PC-9 (cell line): ENCODE data around the gene SLC35A2.
A peak's percentile ranks its signal among the peaks of the same experiment; 100 is the strongest.

Experiments
- EZH2 ChIP-seq: fragments of 200-600 bp; sonication (generic); IDR thresholded peaks from 2 replicates; pipeline ENCODE4 v1.8.0; 2017; ENCODE audit warnings: antibody characterized with exemption, low read depth
- TF ChIP-seq, protein P1 (sequence below): fragments of 200-600 bp; sonication (generic); conservative IDR thresholded peaks from 2 replicates; pipeline ENCODE4 v1.6.1; 2017; ENCODE audit warnings: mixed run types, antibody characterized with exemption, mild to moderate bottlenecking, moderate library complexity

- TF ChIP-seq, protein P1, sequence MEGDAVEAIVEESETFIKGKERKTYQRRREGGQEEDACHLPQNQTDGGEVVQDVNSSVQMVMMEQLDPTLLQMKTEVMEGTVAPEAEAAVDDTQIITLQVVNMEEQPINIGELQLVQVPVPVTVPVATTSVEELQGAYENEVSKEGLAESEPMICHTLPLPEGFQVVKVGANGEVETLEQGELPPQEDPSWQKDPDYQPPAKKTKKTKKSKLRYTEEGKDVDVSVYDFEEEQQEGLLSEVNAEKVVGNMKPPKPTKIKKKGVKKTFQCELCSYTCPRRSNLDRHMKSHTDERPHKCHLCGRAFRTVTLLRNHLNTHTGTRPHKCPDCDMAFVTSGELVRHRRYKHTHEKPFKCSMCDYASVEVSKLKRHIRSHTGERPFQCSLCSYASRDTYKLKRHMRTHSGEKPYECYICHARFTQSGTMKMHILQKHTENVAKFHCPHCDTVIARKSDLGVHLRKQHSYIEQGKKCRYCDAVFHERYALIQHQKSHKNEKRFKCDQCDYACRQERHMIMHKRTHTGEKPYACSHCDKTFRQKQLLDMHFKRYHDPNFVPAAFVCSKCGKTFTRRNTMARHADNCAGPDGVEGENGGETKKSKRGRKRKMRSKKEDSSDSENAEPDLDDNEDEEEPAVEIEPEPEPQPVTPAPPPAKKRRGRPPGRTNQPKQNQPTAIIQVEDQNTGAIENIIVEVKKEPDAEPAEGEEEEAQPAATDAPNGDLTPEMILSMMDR = peak; percentile 56
- TF ChIP-seq EZH2 = no peak
Observed at GRCh38 chrX:48945517-48946348, 34.3 kb upstream of the SLC35A2 start.
